Gastrocnemius medialis (tissue), 4 donors: ENCODE measurements around the gene SLC13A5.

ENCODE experiments used
- POLR2A ChIP-seq, 2 donors: fragments of 450-650 bp; IDR thresholded peaks; one replicate each; pipeline ENCODE4 v1.6.1; 2017; ENCODE audit warnings: antibody characterized with exemption in 2 of 2, mild to moderate bottlenecking in 2 of 2, moderate library complexity in 2 of 2
- TF ChIP-seq, protein P1 (sequence below), 5 experiments: fragments of 450-650 bp in 3 of 5; fragments of 200-600 bp in 2 of 5; sonication (generic) in 2 of 5; IDR thresholded peaks in 4 of 5; conservative IDR thresholded peaks in 1 of 5; 1 replicate in 4 of 5; 2 replicates in 1 of 5; pipeline ENCODE4 v1.5.1; 2016 to 2019; ENCODE audit warnings: antibody characterized with exemption in 5 of 5, mild to moderate bottlenecking in 3 of 5, moderate library complexity in 3 of 5

DNA sequence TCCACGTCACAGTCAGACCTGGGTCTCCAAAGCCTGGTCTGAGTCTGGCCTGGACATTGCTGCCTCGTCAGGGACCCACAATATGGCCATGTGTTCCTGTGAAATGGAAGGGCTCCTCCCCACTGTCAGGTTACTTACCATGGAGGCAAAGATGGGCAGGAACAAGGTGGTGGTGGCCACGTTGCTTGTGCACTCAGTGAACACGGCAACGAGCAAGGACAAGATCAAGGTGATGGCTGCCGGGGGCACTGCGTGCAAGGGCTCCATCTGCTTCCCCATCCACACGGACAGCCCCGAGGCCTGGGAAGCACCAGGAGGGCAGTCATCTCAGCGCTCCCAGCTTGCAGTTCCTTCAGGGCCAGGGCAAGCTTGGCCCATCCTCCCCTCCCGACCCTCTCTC lies 22.5 kb downstream of the SLC13A5 start:
- TF ChIP-seq, protein P1, sequence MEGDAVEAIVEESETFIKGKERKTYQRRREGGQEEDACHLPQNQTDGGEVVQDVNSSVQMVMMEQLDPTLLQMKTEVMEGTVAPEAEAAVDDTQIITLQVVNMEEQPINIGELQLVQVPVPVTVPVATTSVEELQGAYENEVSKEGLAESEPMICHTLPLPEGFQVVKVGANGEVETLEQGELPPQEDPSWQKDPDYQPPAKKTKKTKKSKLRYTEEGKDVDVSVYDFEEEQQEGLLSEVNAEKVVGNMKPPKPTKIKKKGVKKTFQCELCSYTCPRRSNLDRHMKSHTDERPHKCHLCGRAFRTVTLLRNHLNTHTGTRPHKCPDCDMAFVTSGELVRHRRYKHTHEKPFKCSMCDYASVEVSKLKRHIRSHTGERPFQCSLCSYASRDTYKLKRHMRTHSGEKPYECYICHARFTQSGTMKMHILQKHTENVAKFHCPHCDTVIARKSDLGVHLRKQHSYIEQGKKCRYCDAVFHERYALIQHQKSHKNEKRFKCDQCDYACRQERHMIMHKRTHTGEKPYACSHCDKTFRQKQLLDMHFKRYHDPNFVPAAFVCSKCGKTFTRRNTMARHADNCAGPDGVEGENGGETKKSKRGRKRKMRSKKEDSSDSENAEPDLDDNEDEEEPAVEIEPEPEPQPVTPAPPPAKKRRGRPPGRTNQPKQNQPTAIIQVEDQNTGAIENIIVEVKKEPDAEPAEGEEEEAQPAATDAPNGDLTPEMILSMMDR (IDR thresholded peaks at IDR 0.05 in 4 of 5, conservative IDR thresholded peaks at IDR 0.05 in 1 of 5): no peak
- no peak for TF ChIP-seq POLR2A (IDR thresholded peaks at IDR 0.05)
